SK-N-SH (cell line): Measurements from ENCODE around the gene OPCML. TPM values are rescaled to one million over a fixed set of nuclear protein-coding genes. Genes with fewer than 3 reads are reported as not detected.

ENCODE experiments used
- CTCF ChIA-PET: fragments of 300-600, 350-600 bp; formaldehyde crosslinking; extraction: SDS; loops from one replicate; lab custom pipeline; 2021; lab: Yijun Ruan, JAX
- POLR2A ChIA-PET: fragments of 350-600 bp; sonication (Branson Sonifier 250); formaldehyde crosslinking; extraction: SDS; loops from one replicate; lab custom pipeline; 2020; ENCODE audit warnings: antibody characterized with exemption, inconsistent platforms; lab: Yijun Ruan, JAX
- DNase-seq: peaks from one replicate; pipeline ENCODE4 v3.0.0; 2012
- H2AFZ ChIP-seq: fragments of 200-600 bp; sonication (generic); 2 replicates; pipeline ENCODE4 v1.8.1; 2016; ENCODE audit warnings: antibody characterized with exemption, mild to moderate bottlenecking, low read depth
- H3F3A ChIP-seq: fragments of 200-600 bp; sonication (generic); replicated peaks from 2 replicates; pipeline ENCODE3; 2016; ENCODE audit warnings: antibody characterized with exemption, mild to moderate bottlenecking; ENCODE audit not compliant: insufficient read depth
- H3K27ac ChIP-seq, 2 experiments: fragments of 200-500 bp in 1 of 2; fragments of 200-600 bp in 1 of 2; sonication (Bioruptor generic) in 1 of 2; sonication (generic), shearing (Covaris generic) in 1 of 2; 2 replicates each; pipeline versions ENCODE4 v1.5.1 to v1.6.1; 2014 to 2016; ENCODE audit warnings: low read depth in 2 of 2, inconsistent platforms in 1 of 2, low read length in 1 of 2, mild to moderate bottlenecking in 1 of 2, mixed read lengths in 1 of 2
- H3K27me3 ChIP-seq: fragments of 200-600 bp; sonication (generic), shearing (Covaris generic); 2 replicates; pipeline ENCODE4 v1.6.1; 2016; ENCODE audit warnings: mixed run types; ENCODE audit not compliant: insufficient read depth
- H3K36me3 ChIP-seq, 2 experiments: fragments of 200-500 bp in 1 of 2; fragments of 200-600 bp in 1 of 2; sonication (Bioruptor generic) in 1 of 2; sonication (generic) in 1 of 2; replicated peaks in 1 of 2; 2 replicates each; pipeline versions ENCODE3 to v1.5.1; 2014 to 2016; ENCODE audit warnings: low read length in 1 of 2, mild to moderate bottlenecking in 1 of 2; ENCODE audit not compliant: insufficient read depth in 2 of 2, control insufficient read depth in 1 of 2
- H3K4me1 ChIP-seq, 2 experiments: fragments of 200-500 bp in 1 of 2; fragments of 200-600 bp in 1 of 2; sonication (Bioruptor generic) in 1 of 2; sonication (generic), shearing (Covaris generic) in 1 of 2; 2 replicates each; pipeline versions ENCODE4 v1.5.1 to v1.6.1; 2014 to 2016; ENCODE audit warnings: low read depth in 1 of 2, low read length in 1 of 2, mixed run types in 1 of 2; ENCODE audit not compliant: insufficient read depth in 2 of 2, control insufficient read depth in 1 of 2
- H3K4me2 ChIP-seq: fragments of 200-600 bp; sonication (generic), shearing (Covaris generic); 2 replicates; pipeline ENCODE4 v1.6.1; 2017; ENCODE audit warnings: mixed run types
- H3K4me3 ChIP-seq, 2 experiments: fragments of 200-500 bp in 1 of 2; fragments of 200-600 bp in 1 of 2; sonication (Bioruptor generic) in 1 of 2; sonication (generic), shearing (Covaris generic) in 1 of 2; 2 replicates each; pipeline versions ENCODE4 v1.5.1 to v1.8.1; 2014 to 2016; ENCODE audit warnings: low read depth in 2 of 2, inconsistent platforms in 1 of 2, low read length in 1 of 2, mild to moderate bottlenecking in 1 of 2, mixed read lengths in 1 of 2, moderate library complexity in 1 of 2
- H3K79me2 ChIP-seq: fragments of 200-600 bp; sonication (generic); 2 replicates; pipeline ENCODE4 v1.8.1; 2017; ENCODE audit warnings: mild to moderate bottlenecking; ENCODE audit not compliant: insufficient read depth
- H3K9ac ChIP-seq: fragments of 200-600 bp; sonication (generic); 2 replicates; pipeline ENCODE4 v1.6.1; 2017; ENCODE audit warnings: mixed run types
- H3K9me2 ChIP-seq: fragments of 200-600 bp; sonication (generic); 2 replicates; pipeline ENCODE4 v1.6.1; 2017; ENCODE audit warnings: mixed run types
- H3K9me3 ChIP-seq: fragments of 200-600 bp; sonication (generic); 2 replicates; pipeline ENCODE4 v1.6.1; 2017; ENCODE audit warnings: mixed run types, mild to moderate bottlenecking, moderate library complexity
- H4K20me1 ChIP-seq: fragments of 200-600 bp; sonication (generic); 2 replicates; pipeline ENCODE4 v1.6.1; 2017; ENCODE audit warnings: mild to moderate bottlenecking, mixed run types; ENCODE audit not compliant: insufficient read depth
- CTCF ChIP-seq: fragments of 200-600 bp; sonication (generic); IDR thresholded peaks from 2 replicates; pipeline ENCODE4 v1.6.1; 2017; ENCODE audit warnings: antibody characterized with exemption, mild to moderate bottlenecking, moderate library complexity
- EP300 ChIP-seq, 2 experiments: IDR thresholded peaks; 2 replicates each; pipeline versions ENCODE4 v1.4.0 to v1.6.1; 2012; ENCODE audit warnings: borderline replicate concordance in 1 of 2, low read depth in 1 of 2, low read length in 1 of 2
- FOXJ3 ChIP-seq: sonication (generic); formaldehyde crosslinking; IDR thresholded peaks from 2 replicates; pipeline ENCODE4 v1.5.1; 2020; ENCODE audit warnings: mild to moderate bottlenecking, missing genetic modification reagents
- FOXM1 ChIP-seq: IDR thresholded peaks from 2 replicates; pipeline ENCODE4 v1.4.0; 2012; ENCODE audit warnings: low read depth, mild to moderate bottlenecking
- GABPA ChIP-seq: IDR thresholded peaks from 2 replicates; pipeline ENCODE4 v1.4.0; 2012; ENCODE audit warnings: low read depth, mild to moderate bottlenecking
- MAX ChIP-seq: IDR thresholded peaks from 2 replicates; pipeline ENCODE4 v1.4.0; 2012; ENCODE audit warnings: low read depth
- NRF1 ChIP-seq: IDR thresholded peaks from 2 replicates; pipeline ENCODE4 v1.6.1; 2012; ENCODE audit warnings: low read depth, mild to moderate bottlenecking, low read length
- PBX3 ChIP-seq: IDR thresholded peaks from 2 replicates; pipeline ENCODE4; 2012
- RCOR1 ChIP-seq: fragments of 150-350 bp; IDR thresholded peaks from 2 replicates; pipeline ENCODE4 v1.6.1; 2017; ENCODE audit warnings: antibody characterized with exemption, low read length
- RFX5 ChIP-seq: IDR thresholded peaks from 2 replicates; pipeline ENCODE4 v1.6.1; 2012; ENCODE audit warnings: mild to moderate bottlenecking, improper control_type of control experiment, low read length
- SIN3A ChIP-seq: IDR thresholded peaks from 2 replicates; pipeline ENCODE4 v1.6.1; 2012; ENCODE audit warnings: low read depth, mild to moderate bottlenecking, low read length, moderate library complexity, borderline replicate concordance
- TAF1 ChIP-seq: IDR thresholded peaks from 2 replicates; pipeline ENCODE4 v1.6.1; 2012; ENCODE audit warnings: low read depth, mild to moderate bottlenecking, low read length, moderate library complexity, borderline replicate concordance
- TCF12 ChIP-seq: IDR thresholded peaks from 2 replicates; pipeline ENCODE4 v1.4.0; 2012
- USF2 ChIP-seq: fragments of 150-350 bp; IDR thresholded peaks from 2 replicates; pipeline ENCODE4 v1.6.1; 2017; ENCODE audit warnings: antibody characterized with exemption, low read length, low read depth, borderline replicate concordance
- WGBS: methylation state at CpG from one replicate; pipeline ENCODE4 v1.1.6; 2017; ENCODE audit warnings: low lambda C conversion rate; 5-methylcytosine and 5-hydroxymethylcytosine counted together
- polyA plus RNA-seq, 3 experiments: library from polyadenylated mRNA; depleted of rRNA; stranded (reverse); fragments of >200 nt; gene quantifications; 2 replicates each; pipeline ENCODE4 v1.2.3, GENCODE V29; 2012

Gene OPCML
- polyA plus RNA-seq, 1 of the 3 experiments (the other 2 are of a cell fraction): not detected

GRCh38 chr11:132646890-132647289, 885.4 kb downstream of the OPCML start:
- Histone ChIP-seq H3K9me3 (no peaks in the 10 kb centered on the region), H3K9ac (no peak overlapping the region), H3K9me2 (no peaks in the 10 kb centered on the region), H3K27ac (no peak overlapping the region), H3K36me3 (no peaks in the 10 kb centered on the region), H3K27me3 (no peaks in the 10 kb centered on the region; the same call in 1 of the 2 replicates), H3K79me2 (no peaks in the 10 kb centered on the region), H2AFZ (no peak overlapping the region), H3K4me2 (no peak overlapping the region), H4K20me1 (no peaks in the 10 kb centered on the region), H3K4me1 (no peaks in the 10 kb centered on the region), H3K4me3 (no peak overlapping the region), H3F3A (no peaks in the 10 kb centered on the region)
- DNase-seq: no peak
- POLR2A ChIA-PET: no interaction called here
- 41% methylated on average over 2 of the region's 2 CpGs for WGBS
- TF ChIP-seq TCF12: no peak
- TF ChIP-seq FOXM1: no peak
- no peak for TF ChIP-seq NRF1
- no peak for TF ChIP-seq EP300 (IDR thresholded peaks at IDR 0.05; ENCODE audit: borderline replicate concordance in 1 of 2, low read depth in 1 of 2, low read length in 1 of 2)
- TF ChIP-seq MAX: no peak
- TF ChIP-seq PBX3: no peak
- TF ChIP-seq SIN3A: no peak
- no peak for TF ChIP-seq TAF1
- CTCF ChIA-PET: interaction anchor here (0.7 to 1.2 kb wide), 2 partner anchors 92 to 294 kb away, joined by 3 to 4 read pairs; no protein-coding TSS in a partner anchor

GRCh38 chr11:132644520-132645239, 887.6 kb downstream of the OPCML start:
- Histone ChIP-seq H3K36me3 (no peaks in the 10 kb centered on the region), H4K20me1 (no peaks in the 10 kb centered on the region), H3K4me3 (no peak overlapping the region), H2AFZ (no peak overlapping the region; the same call in 1 of the 2 replicates), H3K79me2 (no peaks in the 10 kb centered on the region), H3K9ac (no peak overlapping the region), H3K4me1 (no peaks in the 10 kb centered on the region), H3K9me2 (no peaks in the 10 kb centered on the region), H3K4me2 (no peak overlapping the region), H3F3A (no peaks in the 10 kb centered on the region), H3K27ac (no peak overlapping the region), H3K27me3 (no peaks in the 10 kb centered on the region; the same call in 1 of the 2 replicates), H3K9me3 (no peaks in the 10 kb centered on the region)
- no peak for TF ChIP-seq TCF12
- TF ChIP-seq FOXM1: no peak
- no peak for TF ChIP-seq CTCF
- no peak for TF ChIP-seq GABPA
- TF ChIP-seq RCOR1: no peak
- no peak for TF ChIP-seq PBX3
- no peak for TF ChIP-seq USF2
- no peak for TF ChIP-seq MAX
- TF ChIP-seq RFX5: no peak
- no peak for TF ChIP-seq FOXJ3 (CRISPR knock-in tag)
- 31% methylated on average over 6 of the region's 6 CpGs for WGBS
- peak; percentile 10 for DNase-seq
- CTCF ChIA-PET: interaction anchor here (0.8 to 1.1 kb wide), 3 partner anchors 39 to 259 kb away, joined by 3 read pairs; no protein-coding TSS in a partner anchor
- POLR2A ChIA-PET: no interaction called here
